ENCODE data around the gene FBXO40. TPM values are rescaled to one million over a fixed set of nuclear protein-coding genes. Genes with fewer than 3 reads are reported as not detected.

Gene FBXO40
- total and polyA plus RNA-seq, 12 donors, result 2.9 to 279 (median 217) TPM

- Histone ChIP-seq H3K36me3 (no peaks in the 10 kb centered on the region), H3K27me3 (no peaks in the 10 kb centered on the region), H3K27ac (no peak overlapping the region), H3K4me1 (no peaks in the 10 kb centered on the region), H3K4me3 (no peak overlapping the region), H3K9me3 (no peaks in the 10 kb centered on the region)
- WGBS, 2 donors, result 82 to 83% methylated on average over 9 of the region's 9 CpGs
- ATAC-seq (no peak), DNase-seq (no peak)
- TF ChIP-seq CTCF (IDR thresholded peaks at IDR 0.05), result no peak
- intact Hi-C loops (cut with DNase I), result loop anchor here in 1 of 10 donors (10.0 kb wide), 1 partner anchor 78 kb away; no protein-coding TSS in a partner anchor
These were observed 26.4 kb upstream of the FBXO40 start for GRCh38 chr3:121566773-121567172.

GRCh38 chr3:121567649-121568048, 25.5 kb upstream of the FBXO40 start, which contains the start of gene ARGFX:
ARGFX (plus strand) TSS chr3:121567949; CDS start chr3:121570714, 2,765 bp downstream.
- Histone ChIP-seq H3K4me3 (no peak within 1 kb of the TSS), H3K4me1 (no peaks in the 10 kb centered on the region), H3K27me3 (no peaks in the 10 kb centered on the region), H3K9me3 (no peaks in the 10 kb centered on the region), H3K36me3 (no peaks in the 10 kb centered on the region), H3K27ac (no peak within 1 kb of the TSS)
- WGBS, 2 donors, result 91 to 95% methylated on average over 5 of the region's 5 CpGs
- no peak for ATAC-seq
- no peak for TF ChIP-seq CTCF (IDR thresholded peaks at IDR 0.05)
- no peak for DNase-seq
- intact Hi-C loops (cut with DNase I), result loop anchor here in 1 of 10 donors (10.0 kb wide), 1 partner anchor 77 kb away; no protein-coding TSS in a partner anchor

GRCh38 chr3:121574449-121574848, 18.7 kb upstream of the FBXO40 start:
- DNase-seq (no peak), ATAC-seq (peak in 2 of 8 donors; percentile 37 to 69)
- intact Hi-C loops (cut with DNase I), result no loop called here
- TF ChIP-seq CTCF (IDR thresholded peaks at IDR 0.05), result no peak
- no peaks in the 10 kb centered on the region for H3K27me3 ChIP-seq
- no peaks in the 10 kb centered on the region for H3K9me3 ChIP-seq
- H3K27ac ChIP-seq, result no peak overlapping the region
- no peaks in the 10 kb centered on the region for H3K4me1 ChIP-seq
- WGBS, 2 donors, result 50 to 52% methylated on average over 6 of the region's 6 CpGs
- no peaks in the 10 kb centered on the region for H3K36me3 ChIP-seq
- no peak overlapping the region for H3K4me3 ChIP-seq

GRCh38 chr3:121581691-121582090, 11.5 kb upstream of the FBXO40 start:
- Histone ChIP-seq H3K4me3 (no peak overlapping the region), H3K36me3 (no peaks in the 10 kb centered on the region), H3K4me1 (no peaks in the 10 kb centered on the region), H3K27me3 (no peaks in the 10 kb centered on the region), H3K9me3 (no peaks in the 10 kb centered on the region), H3K27ac (no peak overlapping the region)
- TF ChIP-seq CTCF (IDR thresholded peaks at IDR 0.05), result no peak
- WGBS, 2 donors, result 74 to 76% methylated on average over 2 of the region's 2 CpGs
- no peak for ATAC-seq
- no peak for DNase-seq
- intact Hi-C loops (cut with DNase I), result no loop called here

Measured in heart right ventricle (tissue), 16 donors.